ENCODE data around the gene DHX15.

DNA sequence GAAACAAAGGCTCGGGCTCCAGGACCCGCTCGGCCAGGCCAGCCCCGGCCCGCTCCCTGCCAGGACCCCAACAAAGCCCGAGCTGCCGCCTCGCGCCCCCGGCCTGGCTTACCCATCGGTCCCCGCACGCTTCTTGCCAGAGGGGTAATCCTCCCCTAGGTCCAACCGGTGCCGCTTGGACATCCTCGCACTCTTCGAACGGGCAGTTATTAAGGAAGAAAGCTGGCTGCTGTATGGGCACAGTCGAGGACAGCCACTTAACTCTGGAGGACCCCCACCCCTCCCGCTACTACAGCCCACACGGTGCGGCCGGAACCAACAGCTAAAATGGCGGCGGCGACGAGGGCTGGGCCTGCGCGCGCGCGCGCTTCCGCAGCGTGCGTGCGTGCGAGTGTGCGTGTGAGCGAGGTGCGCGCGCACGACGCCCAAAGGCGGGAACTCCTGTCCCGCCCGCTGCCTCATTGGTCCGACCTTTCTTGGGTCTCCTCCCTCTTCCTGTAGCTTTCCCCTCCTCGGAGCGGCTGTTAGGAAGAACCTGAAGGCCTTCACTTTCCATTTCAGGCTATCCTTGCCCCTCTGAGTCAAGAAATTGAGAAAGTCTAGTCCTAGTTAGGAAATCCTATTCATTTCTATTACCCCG, at the start of gene DHX15:
- TF ChIP-seq, protein P1, sequence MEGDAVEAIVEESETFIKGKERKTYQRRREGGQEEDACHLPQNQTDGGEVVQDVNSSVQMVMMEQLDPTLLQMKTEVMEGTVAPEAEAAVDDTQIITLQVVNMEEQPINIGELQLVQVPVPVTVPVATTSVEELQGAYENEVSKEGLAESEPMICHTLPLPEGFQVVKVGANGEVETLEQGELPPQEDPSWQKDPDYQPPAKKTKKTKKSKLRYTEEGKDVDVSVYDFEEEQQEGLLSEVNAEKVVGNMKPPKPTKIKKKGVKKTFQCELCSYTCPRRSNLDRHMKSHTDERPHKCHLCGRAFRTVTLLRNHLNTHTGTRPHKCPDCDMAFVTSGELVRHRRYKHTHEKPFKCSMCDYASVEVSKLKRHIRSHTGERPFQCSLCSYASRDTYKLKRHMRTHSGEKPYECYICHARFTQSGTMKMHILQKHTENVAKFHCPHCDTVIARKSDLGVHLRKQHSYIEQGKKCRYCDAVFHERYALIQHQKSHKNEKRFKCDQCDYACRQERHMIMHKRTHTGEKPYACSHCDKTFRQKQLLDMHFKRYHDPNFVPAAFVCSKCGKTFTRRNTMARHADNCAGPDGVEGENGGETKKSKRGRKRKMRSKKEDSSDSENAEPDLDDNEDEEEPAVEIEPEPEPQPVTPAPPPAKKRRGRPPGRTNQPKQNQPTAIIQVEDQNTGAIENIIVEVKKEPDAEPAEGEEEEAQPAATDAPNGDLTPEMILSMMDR (IDR thresholded peaks at IDR 0.05): no peak
- TF ChIP-seq JUN (CRISPR knock-in tag; IDR thresholded peaks at IDR 0.05) (peak; percentile 87; the same call in 1 of the 2 replicates), ZNF138 (CRISPR knock-in tag; conservative IDR thresholded peaks at IDR 0.05) (no peak), EMX1 (CRISPR knock-in tag; IDR thresholded peaks at IDR 0.05) (no peak), PRDM15 (CRISPR knock-in tag; IDR thresholded peaks at IDR 0.05) (no peak), PRRX2 (CRISPR knock-in tag; IDR thresholded peaks at IDR 0.05) (no peak), ZNF423 (CRISPR knock-in tag; IDR thresholded peaks at IDR 0.05) (no peak), CBFB (CRISPR knock-in tag; IDR thresholded peaks at IDR 0.05; ENCODE audit: low read depth) (no peak), FOXJ3 (CRISPR knock-in tag; IDR thresholded peaks at IDR 0.05; ENCODE audit: borderline replicate concordance) (no peak)
- TF ChIP-seq, protein P2, sequence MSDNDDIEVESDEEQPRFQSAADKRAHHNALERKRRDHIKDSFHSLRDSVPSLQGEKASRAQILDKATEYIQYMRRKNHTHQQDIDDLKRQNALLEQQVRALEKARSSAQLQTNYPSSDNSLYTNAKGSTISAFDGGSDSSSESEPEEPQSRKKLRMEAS (CRISPR knock-in tag; IDR thresholded peaks at IDR 0.05): peak; percentile 94
